Measurements from ENCODE around the gene TTN. TPM values are rescaled to one million over a fixed set of nuclear protein-coding genes. Genes with fewer than 3 reads are reported as not detected.

The TTN gene
- polyA plus RNA-seq, 3 donors, result under 0.01 to 0.12 (median 0.08) TPM

- Histone ChIP-seq H3K4me2 (replicated peaks; ENCODE audit: extremely low read depth, low read length, poor library complexity, severe bottlenecking) (peak overlapping the region; percentile 72), H2AFZ (ENCODE audit: insufficient read depth, low read depth, low read length, poor library complexity, severe bottlenecking) (peak overlapping the region; percentile 49), H3K27ac (ENCODE audit: low read depth in 1 of 2, low read length in 2 of 2) (peak overlapping the region; percentile 81 to 88), H4K20me1 (ENCODE audit: insufficient read depth, low read length) (no peaks in the 10 kb centered on the region), H3K79me2 (ENCODE audit: insufficient read depth, low read length) (peaks cover 83% of the 10 kb centered on the region), H3K4me3 (replicated peaks in 1 of 3; ENCODE audit: low read depth in 2 of 3, low read length in 3 of 3) (peak overlapping the region; percentile 7 to 73 (median 68)), H3K9me3 (replicated peaks in 1 of 2; ENCODE audit: control insufficient read depth in 1 of 2, insufficient read depth in 1 of 2, low read length in 2 of 2) (no peaks in the 10 kb centered on the region), H3K36me3 (replicated peaks in 1 of 2; ENCODE audit: control insufficient read depth in 1 of 2, insufficient read depth in 2 of 2, low read length in 2 of 2) (peaks cover 4 to 41% of the 10 kb centered on the region in 2 donors), H3K4me1 (ENCODE audit: control insufficient read depth in 1 of 2, insufficient read depth in 2 of 2, low read length in 2 of 2) (peaks cover 37% of the 10 kb centered on the region in 2 donors), H3K27me3 (ENCODE audit: control insufficient read depth in 2 of 2, insufficient read depth in 2 of 2, low read length in 2 of 2) (no peaks in the 10 kb centered on the region), H3K9ac (ENCODE audit: insufficient read depth, low read length, poor library complexity, severe bottlenecking) (peak overlapping the region; percentile 53)
- Mint-ChIP-seq H3K4me3 (peak overlapping the region; percentile 78 to 91), H3K36me3 (peaks cover 46 to 49% of the 10 kb centered on the region in 2 donors), H3K9me3 (peaks cover 0 to 7% (median 0%) of the 10 kb centered on the region in 7 donors), H3K27me3 (ENCODE audit: low read depth in 3 of 3) (no peaks in the 10 kb centered on the region), H3K27ac (peak overlapping the region; percentile 94 to 98 (median 97)), H3K4me1 (peaks cover 59% of the 10 kb centered on the region)
- no peak for TF ChIP-seq CTCF (IDR thresholded peaks at IDR 0.05)
- intact Hi-C loops (cut with micrococcal nuclease), result no loop called here
- DNase-seq, result peak in 2 of 3 donors; percentile 23 to 42
- 57% methylated on average over 7 of the region's 12 CpGs for WGBS (ENCODE audit: insufficient coverage)
These were observed 276.1 kb downstream of the TTN start for GRCh38 chr2:178531168-178531567.

GRCh38 chr2:178530625-178531142 lies 276.5 kb downstream of the TTN start:
- H3K4me3 Mint-ChIP-seq, result peak overlapping the region; percentile 78 to 91
- Histone ChIP-seq H3K9ac (ENCODE audit: insufficient read depth, low read length, poor library complexity, severe bottlenecking) (peak overlapping the region; percentile 53), H3K4me3 (replicated peaks in 1 of 3; ENCODE audit: low read depth in 2 of 3, low read length in 3 of 3) (peak overlapping the region; percentile 7 to 73 (median 68)), H3K4me2 (replicated peaks; ENCODE audit: extremely low read depth, low read length, poor library complexity, severe bottlenecking) (peak overlapping the region; percentile 72), H4K20me1 (ENCODE audit: insufficient read depth, low read length) (no peaks in the 10 kb centered on the region), H3K36me3 (replicated peaks in 1 of 2; ENCODE audit: control insufficient read depth in 1 of 2, insufficient read depth in 2 of 2, low read length in 2 of 2) (peaks cover 4 to 36% of the 10 kb centered on the region in 2 donors), H3K4me1 (ENCODE audit: control insufficient read depth in 1 of 2, insufficient read depth in 2 of 2, low read length in 2 of 2) (peaks cover 37% of the 10 kb centered on the region in 2 donors), H3K9me3 (replicated peaks in 1 of 2; ENCODE audit: control insufficient read depth in 1 of 2, insufficient read depth in 1 of 2, low read length in 2 of 2) (no peaks in the 10 kb centered on the region), H3K79me2 (ENCODE audit: insufficient read depth, low read length) (peaks cover 83% of the 10 kb centered on the region), H2AFZ (ENCODE audit: insufficient read depth, low read depth, low read length, poor library complexity, severe bottlenecking) (peak overlapping the region; percentile 49), H3K27me3 (ENCODE audit: control insufficient read depth in 2 of 2, insufficient read depth in 2 of 2, low read length in 2 of 2) (no peaks in the 10 kb centered on the region), H3K27ac (ENCODE audit: low read depth in 1 of 2, low read length in 2 of 2) (peak overlapping the region; percentile 81 to 88)
- peaks cover 42 to 44% of the 10 kb centered on the region in 2 donors for H3K36me3 Mint-ChIP-seq
- peak overlapping the region; percentile 94 to 98 (median 97) for H3K27ac Mint-ChIP-seq
- WGBS (ENCODE audit: insufficient coverage), result 21% methylated on average over 5 of the region's 8 CpGs
- TF ChIP-seq CTCF (IDR thresholded peaks at IDR 0.05), result no peak
- H3K9me3 Mint-ChIP-seq, result peaks cover 0 to 7% (median 0%) of the 10 kb centered on the region in 7 donors
- DNase-seq, result peak; percentile 72 to 86 (median 77)
- peaks cover 62% of the 10 kb centered on the region for H3K4me1 Mint-ChIP-seq
- intact Hi-C loops (cut with micrococcal nuclease), result no loop called here
- no peaks in the 10 kb centered on the region for H3K27me3 Mint-ChIP-seq (ENCODE audit: low read depth in 3 of 3)

Data from CD14-positive monocyte (primary cell).